ENCODE results near the gene SYNGR1. TPM values are rescaled to one million over a fixed set of nuclear protein-coding genes. Genes with fewer than 3 reads are reported as not detected.
"Not testable (repeated sequence)": the region's sequence is repeated elsewhere in the genome, so short reads cannot be mapped to it uniquely, and the experiment has no call there.

SYNGR1 gene
- total and polyA plus RNA-seq, 2 experiments from 2014 or later, result 30.9 to 37.0 TPM

GRCh38 chr22:39320616-39321029 is 29.2 kb upstream of the SYNGR1 start:
- H3K27me3 ChIP-seq (ENCODE audit: insufficient read depth); H2AFZ ChIP-seq; ATAC-seq; H3K9me2 ChIP-seq (ENCODE audit: insufficient read depth): not testable (repeated sequence)
- peaks cover 41% of the 10 kb centered on the region for H3F3A ChIP-seq (replicated peaks; ENCODE audit: low read depth)
- Mint-ChIP-seq H3K4me3 (peak overlapping the region; percentile 100), H3K9me3 (peaks cover 12% of the 10 kb centered on the region), H3K4me1 (peaks cover 29% of the 10 kb centered on the region), H3K27me3 (ENCODE audit: insufficient read depth, low read depth, poor library complexity) (peaks cover 39% of the 10 kb centered on the region), H3K36me3 (ENCODE audit: low read depth) (peaks cover 40% of the 10 kb centered on the region), H3K27ac (peak overlapping the region; percentile 95)
- H3K4me2 ChIP-seq, result peak overlapping the region; percentile 100
- DNase-seq (ENCODE audit: low spot score), result peak; percentile 48
- peaks cover 22% of the 10 kb centered on the region for H3K4me1 ChIP-seq (ENCODE audit: insufficient read depth)
- peaks cover 33% of the 10 kb centered on the region for H3K36me3 ChIP-seq (ENCODE audit: insufficient read depth)
- TF ChIP-seq CTCF (conservative IDR thresholded peaks at IDR 0.05; ENCODE audit: low read depth in 2 of 2), result peak in 1 of 2 experiments; percentile 45; a peak in 2 of 4 replicates
- peaks cover 38% of the 10 kb centered on the region for H3K79me2 ChIP-seq (replicated peaks; ENCODE audit: insufficient read depth)
- H3K4me3 ChIP-seq, result peak overlapping the region; percentile 98
- H4K20me1 ChIP-seq (replicated peaks; ENCODE audit: insufficient read depth), result peaks cover 32% of the 10 kb centered on the region
- peak overlapping the region; percentile 99 for H3K27ac ChIP-seq (ENCODE audit: low read depth)

GRCh38 chr22:39325392-39325932 is 24.3 kb upstream of the SYNGR1 start:
- no peak overlapping the region for H3K27ac ChIP-seq (ENCODE audit: low read depth)
- no peaks in the 10 kb centered on the region for H3K27me3 ChIP-seq (ENCODE audit: insufficient read depth)
- H3K36me3 ChIP-seq (ENCODE audit: insufficient read depth), result no peaks in the 10 kb centered on the region
- Mint-ChIP-seq H3K9me3 (no peaks in the 10 kb centered on the region), H3K27me3 (ENCODE audit: insufficient read depth, low read depth, poor library complexity) (peaks cover 15% of the 10 kb centered on the region), H3K4me3 (no peak overlapping the region), H3K27ac (no peak overlapping the region), H3K36me3 (ENCODE audit: low read depth) (no peaks in the 10 kb centered on the region), H3K4me1 (peaks cover 3% of the 10 kb centered on the region; the same call in 1 of the 3 replicates)
- H4K20me1 ChIP-seq (replicated peaks; ENCODE audit: insufficient read depth), result no peaks in the 10 kb centered on the region
- H3K4me2 ChIP-seq, result no peak overlapping the region
- peaks cover 3% of the 10 kb centered on the region for H3F3A ChIP-seq (replicated peaks; ENCODE audit: low read depth)
- ATAC-seq (no peak), DNase-seq (ENCODE audit: low spot score) (no peak)
- no peak overlapping the region for H2AFZ ChIP-seq
- H3K79me2 ChIP-seq (replicated peaks; ENCODE audit: insufficient read depth), result no peaks in the 10 kb centered on the region
- H3K4me1 ChIP-seq (ENCODE audit: insufficient read depth), result no peaks in the 10 kb centered on the region
- no peaks in the 10 kb centered on the region for H3K9me2 ChIP-seq (ENCODE audit: insufficient read depth)
- H3K4me3 ChIP-seq, result no peak overlapping the region
- TF ChIP-seq ETS1 (IDR thresholded peaks at IDR 0.05) (no peak), REST (IDR thresholded peaks at IDR 0.05; ENCODE audit: unreplicated experiment) (no peak), ZNF462 (CRISPR knock-in tag; IDR thresholded peaks at IDR 0.05) (no peak), ZNF114 (CRISPR knock-in tag; IDR thresholded peaks at IDR 0.05) (no peak), NANOG (IDR thresholded peaks at IDR 0.05; ENCODE audit: borderline replicate concordance) (no peak), JUNB (IDR thresholded peaks at IDR 0.05; ENCODE audit: unreplicated experiment) (no peak)
